IPS-18c (cell line): ENCODE results near the gene GNG7.
"Not testable (repeated sequence)": the region's sequence is repeated elsewhere in the genome, so short reads cannot be mapped to it uniquely, and the experiment has no call there.

Source experiments
- H3K4me3 ChIP-seq: 2 replicates; pipeline ENCODE4 v1.7.0; 2013; ENCODE audit warnings: low read depth, mild to moderate bottlenecking, low read length, moderate library complexity; ENCODE audit not compliant: insufficient read depth
- H3K9me3 ChIP-seq: one replicate; pipeline ENCODE4 v1.6.1; 2013; ENCODE audit warnings: mild to moderate bottlenecking, low read length, moderate library complexity; ENCODE audit not compliant: control insufficient read depth, insufficient read depth

Gene GNG7

DNA sequence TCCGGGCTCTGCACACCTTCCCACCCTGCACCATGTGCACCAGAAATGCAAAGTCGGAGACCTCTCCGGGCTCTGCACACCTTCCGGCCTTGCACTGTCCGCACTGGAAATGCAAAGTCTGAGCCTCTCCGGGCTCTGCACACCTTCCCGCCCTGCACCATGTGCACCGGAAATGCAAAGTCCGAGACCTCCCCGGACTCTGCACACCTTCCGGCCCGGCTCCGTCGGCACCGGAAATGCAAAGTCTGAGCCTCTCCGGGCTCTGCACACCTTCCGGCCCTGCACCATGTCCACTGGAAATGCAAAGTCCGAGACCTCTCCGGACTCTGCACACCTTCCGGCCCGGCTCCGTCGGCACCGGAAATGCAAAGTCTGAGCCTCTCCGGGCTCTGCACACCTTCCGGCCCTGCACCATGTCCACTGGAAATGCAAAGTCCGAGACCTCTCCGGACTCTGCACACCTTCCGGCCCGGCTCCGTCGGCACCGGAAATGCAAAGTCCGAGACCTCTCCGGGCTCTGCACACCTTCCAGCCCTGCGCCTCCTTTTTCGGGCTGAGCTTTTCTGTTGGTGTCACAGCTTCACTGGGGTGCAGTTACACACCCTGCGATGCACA lies 59.3 kb downstream of the GNG7 start:
- H3K4me3 ChIP-seq, H3K9me3 ChIP-seq: not testable (repeated sequence)

DNA sequence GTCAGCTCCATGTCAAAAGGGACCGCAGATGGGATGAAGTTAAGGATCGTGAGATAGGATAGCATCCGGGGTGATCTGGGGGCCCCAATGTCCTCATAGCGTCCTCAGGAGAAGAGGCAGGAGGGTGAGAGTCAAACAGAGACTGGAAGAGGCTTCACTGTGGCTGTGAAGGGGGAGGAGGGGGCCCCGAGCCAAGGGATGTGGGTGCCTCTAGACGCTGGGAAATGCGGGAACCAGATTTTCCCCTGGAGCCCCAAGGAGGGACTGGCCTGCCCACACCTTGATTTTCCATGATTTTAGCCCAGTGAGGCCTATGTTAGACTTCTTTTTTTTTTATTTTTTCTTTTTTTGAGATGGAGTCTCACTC lies 61.2 kb downstream of the GNG7 start:
- Histone ChIP-seq H3K9me3 (peaks cover 8% of the 10 kb centered on the region), H3K4me3 (no peak overlapping the region)

DNA sequence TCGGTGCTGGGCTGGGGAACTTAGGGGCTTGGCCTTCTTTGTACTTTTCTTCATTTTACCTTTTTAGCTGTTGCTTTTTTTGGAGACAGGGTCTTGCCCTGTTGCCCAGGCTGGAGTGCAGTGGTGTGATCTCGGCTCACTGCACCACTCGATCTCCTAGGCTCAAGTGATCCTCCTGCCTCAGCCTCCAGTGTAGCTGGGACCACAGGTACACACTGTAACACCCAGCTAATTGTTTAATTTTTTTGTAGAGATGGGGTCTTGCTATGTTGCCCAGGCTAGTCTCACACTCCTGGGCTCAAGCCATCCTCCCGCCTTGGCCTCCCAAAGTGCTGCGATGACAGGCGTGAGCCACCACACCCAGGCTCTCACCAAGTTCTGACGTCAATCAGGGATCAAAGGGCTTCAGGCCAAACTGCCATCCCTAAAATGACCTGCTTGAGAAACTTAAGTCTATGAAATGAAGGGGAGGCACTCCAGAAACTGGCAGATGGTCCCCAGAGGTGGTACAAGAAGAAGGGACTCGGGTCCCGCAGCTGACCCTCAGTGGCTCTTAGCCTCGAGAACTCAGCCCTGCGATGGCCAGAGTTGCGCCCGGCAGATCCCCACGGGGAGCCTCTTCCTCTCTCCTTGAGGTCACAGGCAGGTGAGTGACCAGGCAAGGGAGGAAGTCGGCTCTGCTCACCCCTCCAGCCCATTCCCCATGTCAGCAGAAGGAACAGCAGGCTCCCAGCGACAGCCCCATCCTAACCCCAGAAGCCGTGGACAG lies 61.7 kb downstream of the GNG7 start:
- H3K4me3 ChIP-seq, result no peak overlapping the region
- peaks cover 8% of the 10 kb centered on the region for H3K9me3 ChIP-seq

DNA sequence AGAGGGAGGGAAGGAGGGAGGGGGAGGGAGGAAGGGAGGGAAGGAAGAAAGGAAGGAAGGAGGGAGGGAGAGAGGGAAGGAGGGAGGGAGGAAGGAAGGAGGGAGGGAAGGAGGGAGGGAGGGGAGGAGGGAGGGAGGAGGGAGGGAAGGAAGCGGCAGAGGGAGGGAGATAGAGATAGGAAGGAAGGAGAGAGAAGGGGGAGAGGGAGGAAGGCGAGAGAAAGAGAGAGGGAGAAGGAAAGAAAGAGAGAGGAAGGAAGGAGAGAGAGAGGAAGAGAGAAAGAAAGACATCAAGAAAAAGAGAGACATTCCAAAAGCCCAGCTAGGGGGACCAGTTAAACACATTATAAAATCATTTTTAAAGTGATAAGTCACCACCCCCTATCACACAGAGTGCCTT lies 62.5 kb downstream of the GNG7 start:
- Histone ChIP-seq H3K4me3 (no peak overlapping the region), H3K9me3 (peaks cover 8% of the 10 kb centered on the region)

DNA sequence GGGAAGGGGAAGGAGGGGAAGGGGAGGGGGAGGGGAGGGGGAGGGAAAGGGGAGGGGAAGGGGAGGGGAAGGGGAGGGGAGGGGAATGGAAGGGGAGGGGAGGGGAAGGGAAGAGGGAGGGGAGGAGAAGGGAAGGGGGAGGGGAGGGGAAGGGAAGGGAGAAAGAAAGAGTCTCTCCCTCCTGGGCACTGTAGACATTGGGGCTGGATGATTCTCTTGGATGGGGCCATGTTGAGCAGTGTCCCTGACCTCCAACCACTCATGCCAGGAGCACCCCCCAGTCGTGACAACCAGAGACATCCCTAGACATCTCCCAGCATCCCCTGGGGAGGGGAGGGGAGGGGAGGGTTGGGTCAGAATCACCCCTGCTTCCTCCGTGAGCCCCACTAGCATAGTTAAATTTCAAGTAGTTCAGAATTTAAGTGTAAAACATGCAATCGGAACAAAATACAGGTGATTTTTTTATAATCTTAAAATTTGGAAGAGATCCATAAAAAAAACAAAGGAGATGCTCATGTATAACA lies 64.0 kb downstream of the GNG7 start:
- Histone ChIP-seq H3K9me3 (peaks cover 6% of the 10 kb centered on the region), H3K4me3 (no peak overlapping the region)

DNA sequence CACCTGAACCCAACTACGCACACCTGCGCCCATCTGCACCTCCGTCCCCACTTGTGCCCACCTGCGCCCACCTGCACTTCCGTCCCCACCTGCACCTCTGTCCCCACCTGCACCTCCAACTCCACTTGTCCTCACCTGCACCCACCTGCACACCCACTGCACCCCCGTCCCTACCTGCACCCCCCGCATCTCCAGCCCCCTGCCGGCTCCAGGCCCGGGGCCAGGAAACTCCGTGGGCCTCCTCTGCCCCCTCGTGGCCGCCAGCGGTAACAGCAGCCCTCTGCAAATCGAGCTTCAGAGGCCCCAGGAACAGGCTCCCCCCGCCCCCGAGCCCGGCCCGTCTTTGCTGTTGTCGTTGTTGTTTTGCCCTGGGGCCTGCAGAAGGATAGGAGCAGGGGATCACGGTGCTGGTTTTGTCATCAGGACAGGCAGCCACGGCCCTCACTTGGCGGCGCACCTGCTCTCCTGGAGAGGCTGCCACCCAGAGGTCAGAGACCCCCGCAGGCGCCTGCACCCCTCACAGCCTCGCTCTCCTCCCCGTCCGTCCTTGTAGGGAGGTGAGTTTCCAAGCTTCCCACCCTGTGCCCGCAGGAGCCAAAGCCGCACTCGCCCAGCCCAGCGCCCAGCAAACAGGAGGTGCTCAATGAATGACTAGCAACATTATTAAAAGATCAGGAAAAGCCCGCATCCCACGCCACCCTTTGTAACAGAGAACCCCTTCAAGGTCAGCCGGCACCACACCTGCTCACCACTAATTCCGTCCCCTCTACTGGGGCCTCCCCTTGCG lies 65.4 kb downstream of the GNG7 start:
- peaks cover 5% of the 10 kb centered on the region for H3K9me3 ChIP-seq
- peak overlapping the region; percentile 31 for H3K4me3 ChIP-seq

DNA sequence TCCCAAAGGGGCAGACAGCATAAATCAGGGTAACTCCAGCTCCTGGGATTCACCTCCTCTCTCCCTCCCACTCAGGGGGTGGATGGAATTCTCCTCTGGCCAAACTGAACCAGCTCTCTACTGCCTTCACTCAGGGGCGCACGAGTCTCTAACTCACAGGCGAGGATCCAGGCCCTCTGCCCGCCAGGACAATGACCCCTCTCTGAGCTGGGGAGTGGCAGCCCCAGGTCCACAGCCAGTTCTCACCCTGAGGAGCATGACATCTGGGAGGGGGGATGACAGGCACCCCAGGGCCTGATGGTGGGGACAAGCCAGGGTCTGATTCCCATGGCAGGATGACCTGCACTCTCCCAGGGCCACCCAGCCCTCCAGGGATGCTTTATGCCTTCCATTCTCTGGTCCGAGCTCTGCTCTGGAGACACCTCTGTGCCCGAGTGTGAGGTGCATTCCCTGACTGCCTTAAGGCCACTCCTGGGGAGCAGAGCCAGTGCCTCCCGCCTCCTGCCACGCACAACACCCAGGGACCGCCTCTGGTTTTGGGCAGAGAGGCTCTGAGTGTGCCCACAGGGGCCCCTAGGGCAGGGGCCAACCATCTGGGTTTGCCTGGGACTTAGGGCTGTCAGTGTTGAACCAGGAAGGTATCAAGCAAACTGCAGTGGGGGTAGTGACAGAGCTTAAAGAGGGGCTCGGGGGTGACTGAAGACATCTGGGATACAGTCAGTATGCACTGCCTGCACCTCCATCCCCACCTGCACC lies 66.2 kb downstream of the GNG7 start:
- H3K4me3 ChIP-seq, result no peak overlapping the region
- H3K9me3 ChIP-seq, result peaks cover 5% of the 10 kb centered on the region

DNA sequence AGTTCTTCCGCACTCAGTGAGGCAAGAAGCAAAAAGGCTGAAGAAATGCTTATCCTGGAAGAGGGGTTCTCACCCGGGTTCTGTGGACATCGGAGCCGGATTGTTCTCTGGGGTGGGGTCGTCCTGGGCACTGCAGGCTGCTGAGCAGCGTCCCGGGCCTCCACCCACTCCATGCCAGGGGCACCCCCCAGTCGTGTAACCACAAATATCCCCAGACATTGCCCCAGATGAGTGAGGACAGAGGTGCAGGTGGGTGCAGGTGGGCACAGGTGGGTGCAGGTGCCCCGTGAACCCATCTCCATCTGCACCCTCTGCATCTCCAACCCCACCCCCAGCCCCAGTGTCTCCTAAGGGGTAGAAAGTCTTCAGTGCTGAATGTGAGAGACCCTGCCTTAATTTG lies 67.5 kb downstream of the GNG7 start:
- H3K4me3 ChIP-seq, result no peak overlapping the region

DNA sequence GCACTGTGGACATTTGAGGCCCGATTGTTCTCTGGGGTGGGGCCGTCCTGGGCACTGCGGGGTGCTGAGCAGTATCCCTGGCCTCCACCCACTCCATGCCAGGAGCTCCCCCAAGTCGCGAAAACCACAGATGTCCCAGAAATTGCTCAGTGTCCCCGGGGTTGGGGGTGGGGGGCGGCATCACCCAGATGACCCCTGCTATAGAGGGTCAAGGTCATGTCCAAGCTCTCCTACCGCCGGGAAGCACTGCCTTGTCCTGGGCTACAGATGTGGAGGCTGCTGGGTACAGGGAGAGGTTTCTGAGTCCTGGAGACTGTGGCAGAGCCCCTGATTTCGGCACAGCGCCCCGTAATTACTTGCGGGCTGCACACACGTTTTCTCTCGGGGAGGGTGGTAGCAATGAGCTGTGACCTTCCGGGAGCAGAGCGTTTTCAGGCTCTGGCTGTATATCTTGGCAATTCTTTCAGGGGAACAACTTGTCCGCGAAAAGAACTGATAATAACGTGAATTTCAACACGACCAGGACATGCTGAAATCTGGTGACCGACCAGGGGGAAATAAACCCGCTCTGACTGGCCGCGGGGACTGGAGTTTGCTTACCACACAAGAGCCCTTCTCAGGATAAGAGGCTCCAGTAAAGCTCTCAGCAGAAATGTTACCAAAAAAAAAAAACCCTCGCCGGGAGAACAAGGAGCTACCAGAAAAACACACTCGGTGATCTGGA lies 68.1 kb downstream of the GNG7 start:
- H3K4me3 ChIP-seq, result no peak overlapping the region

More for the DNA sequence above, 67.5 kb downstream of the GNG7 start:
- no peaks in the 10 kb centered on the region for H3K9me3 ChIP-seq

DNA sequence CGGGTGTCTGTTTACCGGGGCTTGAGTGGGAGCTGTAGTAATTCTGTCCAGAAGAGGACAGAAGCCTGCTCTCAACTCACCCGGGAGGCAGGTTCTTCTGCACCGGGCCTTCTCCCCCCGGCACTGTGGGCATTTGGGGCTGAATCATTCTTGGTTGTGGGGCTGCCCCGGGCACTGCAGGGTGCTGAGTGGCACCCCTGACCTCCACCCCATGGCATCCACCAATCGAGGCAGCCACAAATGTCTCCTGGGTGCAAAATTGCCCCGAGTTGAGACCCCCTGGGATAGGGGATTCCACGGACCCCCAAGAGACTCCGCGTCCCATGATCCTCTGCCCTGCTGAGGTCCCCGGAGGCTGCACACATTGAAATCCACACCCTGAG lies 68.8 kb downstream of the GNG7 start:
- no peaks in the 10 kb centered on the region for H3K9me3 ChIP-seq
- no peak overlapping the region for H3K4me3 ChIP-seq

More for the DNA sequence above, 68.1 kb downstream of the GNG7 start:
- no peaks in the 10 kb centered on the region for H3K9me3 ChIP-seq

DNA sequence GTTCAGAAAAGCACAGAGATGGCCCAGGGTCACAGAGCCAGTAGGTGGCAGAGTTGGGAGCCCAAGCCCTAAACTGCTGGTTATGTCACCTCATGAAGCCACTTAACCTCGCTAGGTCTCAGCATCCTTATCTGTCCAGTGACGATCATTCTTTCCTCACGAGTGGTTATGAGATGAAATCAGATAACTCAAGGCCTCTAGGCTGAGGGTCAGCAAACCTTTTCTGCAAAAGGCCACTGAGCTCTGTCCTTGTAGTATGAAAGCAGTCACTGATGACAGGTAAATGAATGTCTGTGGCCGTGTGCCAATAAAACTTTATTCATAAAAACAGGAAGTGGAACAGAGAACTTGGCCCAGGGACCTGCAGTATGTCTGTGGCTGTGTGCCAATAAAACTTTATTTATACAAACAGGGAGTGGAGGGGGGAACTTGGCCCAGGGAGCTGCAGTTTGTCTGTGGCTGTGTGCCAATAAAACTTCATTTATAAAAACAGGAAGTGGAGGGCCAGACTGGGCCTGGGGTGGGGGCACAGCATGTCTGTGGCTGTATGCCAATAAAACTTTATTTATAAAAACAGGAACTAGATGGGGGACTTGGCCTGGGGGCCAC lies 71.2 kb downstream of the GNG7 start:
- Histone ChIP-seq H3K9me3 (no peaks in the 10 kb centered on the region), H3K4me3 (no peak overlapping the region)

DNA sequence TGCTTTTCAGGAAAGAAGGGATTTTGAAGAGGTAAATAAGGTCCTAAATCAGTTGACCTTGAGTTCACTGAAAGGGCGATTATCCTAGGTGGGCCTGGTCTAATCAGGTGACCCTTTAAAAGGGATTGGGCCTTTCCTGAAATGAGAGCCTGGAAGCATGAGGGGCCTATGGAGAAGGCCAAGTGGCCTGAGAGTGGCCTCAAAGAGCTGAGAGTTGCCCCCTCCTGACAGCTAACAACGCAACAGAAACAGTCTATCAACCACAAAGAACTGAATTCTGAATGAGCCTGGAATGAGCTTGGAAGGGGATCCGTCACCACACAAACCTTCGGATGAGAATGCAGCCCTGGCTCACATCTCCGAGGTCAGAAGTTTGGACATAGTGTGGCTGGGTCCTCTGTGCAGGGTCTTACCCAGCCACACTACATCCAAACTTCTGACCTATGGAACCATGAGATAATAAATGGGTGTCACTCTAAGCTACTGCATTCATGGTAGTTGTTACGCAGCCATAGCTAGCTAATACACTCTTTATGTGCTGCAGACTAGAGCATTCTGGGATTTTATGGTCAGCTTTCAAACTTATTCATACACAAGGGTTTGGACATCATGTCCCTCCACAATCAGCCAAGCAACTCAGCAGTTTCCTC lies 72.0 kb downstream of the GNG7 start:
- Histone ChIP-seq H3K9me3 (no peaks in the 10 kb centered on the region), H3K4me3 (no peak overlapping the region)

DNA sequence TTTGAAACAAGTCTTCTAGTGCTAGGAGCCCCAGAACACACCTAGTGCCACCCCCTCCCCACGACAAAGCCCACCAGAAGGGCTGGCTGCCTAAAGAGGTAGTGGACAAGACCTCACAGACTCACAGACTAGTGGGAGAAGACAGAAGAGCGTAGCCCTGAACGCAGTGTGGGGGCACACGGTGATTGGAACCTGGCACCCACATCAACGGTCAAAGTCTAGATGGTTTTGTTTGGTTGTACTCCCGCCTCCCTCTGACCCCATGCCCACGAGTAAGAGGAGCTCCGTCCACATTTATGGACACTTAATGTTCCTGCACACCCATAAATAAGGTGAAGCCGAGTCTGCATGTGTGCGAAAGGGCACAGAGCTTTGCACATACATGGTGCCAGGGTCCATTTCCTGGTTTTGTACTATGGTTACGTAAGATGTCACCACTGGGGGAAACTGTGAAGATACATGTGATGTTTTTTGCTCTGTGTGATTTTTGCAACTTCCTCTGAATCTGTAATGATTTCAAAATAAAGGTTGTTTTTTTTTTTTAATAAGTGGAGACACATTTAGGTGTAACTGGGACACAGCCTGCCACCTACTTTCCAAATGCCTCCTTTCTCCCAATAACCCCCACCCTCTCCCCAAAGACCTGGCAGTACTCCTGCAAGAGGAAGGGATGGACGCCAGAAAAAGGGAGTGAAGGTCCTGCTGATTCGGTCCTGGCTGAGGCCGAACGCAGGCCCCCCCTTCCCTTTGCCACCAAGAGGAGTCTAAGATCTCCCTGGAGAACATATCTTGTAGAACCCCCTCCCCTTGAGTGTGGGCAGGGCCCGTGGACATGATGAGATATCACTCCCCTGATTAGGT lies 72.8 kb downstream of the GNG7 start:
- no peaks in the 10 kb centered on the region for H3K9me3 ChIP-seq
- H3K4me3 ChIP-seq, result no peak overlapping the region

DNA sequence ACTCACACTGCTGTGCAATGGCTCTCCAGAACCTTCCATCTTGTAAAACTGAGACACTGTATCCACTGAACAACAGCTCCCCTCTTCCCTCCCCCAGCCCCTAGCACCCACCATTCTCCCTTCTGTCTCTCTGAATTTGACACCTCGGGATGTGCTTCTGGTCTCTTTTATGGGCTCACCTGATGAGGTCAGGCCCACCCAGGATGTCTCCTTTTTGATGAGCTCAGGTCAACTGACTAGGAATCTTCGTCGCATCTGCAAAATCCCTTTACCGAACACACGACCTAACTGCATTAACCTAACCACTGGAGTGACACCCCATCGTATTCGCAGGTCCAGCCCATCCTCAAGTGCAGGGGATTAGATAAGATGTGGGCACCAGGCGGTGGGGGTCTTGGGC lies 73.9 kb downstream of the GNG7 start:
- H3K4me3 ChIP-seq, result no peak overlapping the region

DNA sequence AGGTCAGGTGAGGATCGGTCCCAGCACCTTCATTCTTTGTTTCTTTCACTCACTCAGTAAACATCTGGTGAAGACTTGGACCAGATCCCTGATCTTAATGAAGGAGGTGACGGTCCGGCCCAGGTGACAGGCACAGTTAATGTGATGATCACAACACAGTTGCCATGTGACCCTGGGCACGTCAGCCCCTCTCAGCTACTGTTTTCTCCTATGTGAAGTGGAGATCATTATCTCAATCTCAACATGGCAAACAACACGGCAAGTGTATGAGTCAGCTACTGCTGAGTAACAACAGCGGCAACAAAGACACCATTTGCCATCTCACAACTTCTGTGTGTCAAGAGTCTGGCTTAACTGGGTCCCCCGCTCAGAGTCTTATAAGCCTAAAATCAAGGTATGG lies 74.6 kb downstream of the GNG7 start:
- no peak overlapping the region for H3K4me3 ChIP-seq
- no peaks in the 10 kb centered on the region for H3K9me3 ChIP-seq

More for the DNA sequence above, 73.9 kb downstream of the GNG7 start:
- no peaks in the 10 kb centered on the region for H3K9me3 ChIP-seq
